ENCODE data around the gene ATP10B. TPM values are rescaled to one million over a fixed set of nuclear protein-coding genes. Genes with fewer than 3 reads are reported as not detected.

Gene ATP10B
- total RNA-seq, 2 experiments from 2014 or later, result not detected

DNA sequence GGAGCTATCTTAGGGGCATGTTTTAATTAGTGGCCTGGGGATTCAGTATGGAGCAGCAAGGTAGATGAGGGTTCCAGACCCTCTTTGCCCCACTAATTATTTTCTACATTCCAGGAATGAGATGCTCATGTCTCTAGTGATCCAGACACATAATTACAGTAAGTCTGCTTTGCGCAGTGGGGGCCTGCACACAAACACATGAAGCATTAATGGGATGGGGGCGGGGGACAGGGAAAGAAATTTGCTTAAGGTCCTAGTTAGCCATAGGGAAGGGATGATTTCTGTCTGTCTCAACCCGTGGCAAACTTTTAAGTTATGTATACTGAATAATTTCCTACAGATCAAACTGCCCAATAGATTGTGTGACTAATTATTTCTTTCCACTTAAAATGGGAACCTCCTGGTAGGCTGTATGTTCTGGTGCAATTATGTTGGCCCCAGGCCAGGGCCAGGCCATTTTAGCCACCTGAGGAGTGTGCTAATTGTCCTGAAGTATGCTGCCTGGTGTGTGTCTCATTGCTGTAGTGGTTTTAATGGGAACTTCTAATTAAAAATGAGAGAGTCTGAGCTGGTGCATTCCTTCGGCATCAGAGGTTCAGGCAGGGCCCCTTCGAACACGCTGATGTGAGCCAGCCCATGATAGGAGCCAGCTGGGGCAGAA is 295.9 kb downstream of the ATP10B start:
- H3K27ac Mint-ChIP-seq, result no peak overlapping the region
- ChIA-PET CTCF (no interaction called here), POLR2A (no interaction called here)

DNA sequence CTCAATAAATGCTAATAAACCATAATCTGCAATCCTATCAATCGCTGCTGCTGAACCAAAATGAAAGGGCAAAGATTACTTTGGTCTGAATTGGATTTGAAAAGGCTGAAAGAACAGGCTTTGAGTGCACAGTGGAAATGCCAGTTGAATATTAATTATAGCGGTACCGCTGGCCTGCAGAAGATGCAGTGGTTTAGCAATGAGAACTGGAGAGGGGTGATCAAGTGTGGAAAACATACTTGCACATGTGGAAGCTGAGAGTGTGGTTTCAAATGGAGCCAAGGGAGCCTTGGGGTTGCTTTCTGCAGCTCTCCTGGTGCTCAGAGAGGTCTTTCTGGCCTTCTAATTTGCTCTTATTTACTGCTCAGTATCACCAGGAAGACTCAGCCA is 296.4 kb downstream of the ATP10B start:
- no peak overlapping the region for H3K27ac Mint-ChIP-seq
- DNase-seq, result no peak
- POLR2A ChIA-PET, result no interaction called here
- H3K4me1 Mint-ChIP-seq, result no peaks in the 10 kb centered on the region
- CTCF ChIA-PET, result no interaction called here
- H3K4me3 Mint-ChIP-seq, result no peak overlapping the region
- H3K27me3 Mint-ChIP-seq, result no peaks in the 10 kb centered on the region
- no peaks in the 10 kb centered on the region for H3K36me3 Mint-ChIP-seq (ENCODE audit: low read depth)
- H3K9me3 Mint-ChIP-seq, result no peaks in the 10 kb centered on the region

More for the DNA sequence above, 295.9 kb downstream of the ATP10B start:
- Mint-ChIP-seq H3K27me3 (no peaks in the 10 kb centered on the region), H3K4me1 (no peaks in the 10 kb centered on the region), H3K4me3 (no peak overlapping the region), H3K9me3 (no peaks in the 10 kb centered on the region), H3K36me3 (ENCODE audit: low read depth) (no peaks in the 10 kb centered on the region)
- no peak for DNase-seq

DNA sequence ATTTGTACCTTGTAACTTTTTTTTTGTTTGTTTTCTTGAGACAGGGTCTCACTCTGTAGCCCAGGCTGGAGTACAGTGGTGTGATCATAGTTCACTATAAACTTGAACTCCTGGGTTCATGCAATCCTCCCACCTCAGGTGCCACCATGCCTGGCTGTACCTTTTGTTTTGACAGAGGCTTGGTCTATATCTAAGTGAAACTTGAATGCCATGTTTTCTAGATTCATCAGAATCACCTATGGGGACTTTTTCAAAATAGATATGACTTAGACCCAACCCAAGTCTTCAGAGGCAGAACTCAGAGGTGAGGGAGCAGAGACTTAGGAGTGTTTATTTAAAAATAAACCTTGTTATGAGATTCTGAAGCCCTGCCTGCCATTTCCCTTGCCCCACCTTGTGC is 301.9 kb downstream of the ATP10B start:
- Mint-ChIP-seq H3K9me3 (peaks cover 2% of the 10 kb centered on the region), H3K36me3 (ENCODE audit: low read depth) (no peaks in the 10 kb centered on the region), H3K27ac (no peak overlapping the region), H3K4me1 (no peaks in the 10 kb centered on the region), H3K27me3 (no peaks in the 10 kb centered on the region), H3K4me3 (no peak overlapping the region)
- no peak for DNase-seq
- POLR2A ChIA-PET, result no interaction called here
- CTCF ChIA-PET, result no interaction called here

DNA sequence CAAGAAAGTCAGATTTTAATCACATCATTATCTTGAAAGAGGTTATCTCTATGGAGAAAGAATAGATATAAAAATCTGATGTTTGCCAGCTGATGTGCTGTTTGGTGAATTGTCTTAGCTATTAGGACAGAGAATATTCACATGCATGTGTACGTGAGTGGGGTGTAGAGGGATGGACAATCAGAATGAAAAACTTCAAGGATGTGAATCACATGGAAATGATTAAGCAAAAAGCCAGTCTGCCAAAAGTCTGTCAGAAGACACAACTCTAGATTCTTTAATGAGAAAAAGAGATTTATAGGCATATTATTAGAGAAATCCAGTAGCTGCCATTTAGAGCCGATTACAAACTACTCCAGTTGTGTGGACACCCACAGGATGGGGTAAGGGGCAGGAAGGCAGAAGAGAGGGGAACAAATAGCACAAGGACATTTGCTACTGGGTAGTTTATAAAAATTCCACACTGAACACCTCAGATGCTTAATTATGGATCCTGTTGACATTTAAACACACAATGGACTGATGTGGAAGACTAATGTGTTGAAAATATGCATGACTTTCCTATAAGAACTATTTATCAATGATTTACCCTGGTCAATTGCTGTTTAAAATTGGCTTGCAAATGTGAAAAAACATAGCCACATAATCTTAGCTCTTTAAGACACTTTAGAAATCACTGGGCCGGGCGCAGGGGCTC is 302.9 kb downstream of the ATP10B start:
- no peak for DNase-seq
- H3K27me3 Mint-ChIP-seq, result no peaks in the 10 kb centered on the region
- no peaks in the 10 kb centered on the region for H3K4me1 Mint-ChIP-seq
- POLR2A ChIA-PET, result no interaction called here
- H3K27ac Mint-ChIP-seq, result no peak overlapping the region
- H3K9me3 Mint-ChIP-seq, result peaks cover 2% of the 10 kb centered on the region
- no peak overlapping the region for H3K4me3 Mint-ChIP-seq
- CTCF ChIA-PET, result no interaction called here
- H3K36me3 Mint-ChIP-seq (ENCODE audit: low read depth), result no peaks in the 10 kb centered on the region

DNA sequence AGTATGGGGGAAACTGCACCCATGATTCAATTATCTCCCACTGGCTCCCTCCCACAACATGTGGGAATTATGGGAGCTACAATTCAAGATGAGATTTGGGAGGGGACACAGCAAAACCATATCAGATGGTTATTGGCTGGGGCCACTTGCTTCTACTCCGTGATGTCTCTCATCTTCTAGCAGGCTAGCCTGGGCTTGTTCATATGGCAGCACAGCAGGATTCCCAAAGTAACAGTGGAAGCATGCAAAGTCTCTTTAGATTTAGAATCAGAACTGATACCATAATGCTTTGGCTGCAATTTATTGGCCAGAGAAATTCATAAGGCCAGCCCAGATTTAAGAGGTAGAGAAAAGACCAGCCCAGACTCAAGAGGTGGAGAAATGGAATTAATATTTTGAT is 304.1 kb downstream of the ATP10B start:
- Mint-ChIP-seq H3K4me1 (peaks cover 3% of the 10 kb centered on the region), H3K36me3 (ENCODE audit: low read depth) (no peaks in the 10 kb centered on the region), H3K27me3 (no peaks in the 10 kb centered on the region), H3K9me3 (peaks cover 2% of the 10 kb centered on the region), H3K4me3 (no peak overlapping the region), H3K27ac (no peak overlapping the region)
- no peak for DNase-seq
- CTCF ChIA-PET, result no interaction called here
- POLR2A ChIA-PET, result no interaction called here

DNA sequence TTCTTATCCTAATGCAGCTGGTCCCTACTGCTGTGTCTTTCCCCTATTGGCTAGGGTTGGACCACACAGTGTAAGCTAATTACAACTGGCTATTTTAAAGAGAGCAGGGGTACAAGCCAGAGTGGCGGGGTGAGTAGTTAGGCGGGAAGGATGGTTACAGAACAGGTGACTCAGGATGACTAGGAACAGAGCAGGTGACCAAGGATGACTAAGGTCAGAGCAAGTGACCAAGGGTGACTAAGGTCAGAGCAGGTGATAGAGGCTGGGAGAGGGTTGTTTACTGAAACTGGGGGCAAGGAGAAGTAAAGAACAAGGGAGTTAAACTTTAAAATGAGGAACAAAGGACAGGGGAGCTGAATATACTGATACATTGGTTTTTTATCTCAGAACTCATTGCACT is 304.9 kb downstream of the ATP10B start:
- H3K36me3 Mint-ChIP-seq (ENCODE audit: low read depth), result no peaks in the 10 kb centered on the region
- peaks cover 2% of the 10 kb centered on the region for H3K9me3 Mint-ChIP-seq
- peaks cover 4% of the 10 kb centered on the region for H3K4me1 Mint-ChIP-seq
- no peaks in the 10 kb centered on the region for H3K27me3 Mint-ChIP-seq
- CTCF ChIA-PET, result no interaction called here
- no peak overlapping the region for H3K27ac Mint-ChIP-seq
- POLR2A ChIA-PET, result no interaction called here
- DNase-seq, result no peak
- no peak overlapping the region for H3K4me3 Mint-ChIP-seq

DNA sequence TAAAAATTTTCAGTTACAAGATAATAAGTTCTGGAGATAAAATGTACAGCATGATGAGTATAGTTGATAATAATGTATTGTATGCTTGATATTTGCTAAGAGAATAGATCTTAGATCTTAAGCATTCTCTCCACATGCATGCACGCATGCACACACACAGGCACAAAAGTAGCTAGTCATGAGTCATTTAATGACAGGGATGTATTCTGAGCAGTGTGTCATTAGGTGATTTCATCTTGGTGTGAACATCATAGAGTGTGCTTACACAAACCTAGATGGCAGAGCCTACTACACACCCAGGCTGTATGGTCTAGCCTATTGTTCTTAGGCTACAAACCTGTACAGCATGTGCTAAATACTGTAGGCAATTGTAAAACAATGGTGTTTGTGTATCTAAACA is 306.2 kb downstream of the ATP10B start:
- H3K27ac Mint-ChIP-seq, result no peak overlapping the region
- ChIA-PET POLR2A (no interaction called here), CTCF (no interaction called here)
- peaks cover 2% of the 10 kb centered on the region for H3K9me3 Mint-ChIP-seq
- H3K27me3 Mint-ChIP-seq, result no peaks in the 10 kb centered on the region
- peaks cover 4% of the 10 kb centered on the region for H3K4me1 Mint-ChIP-seq
- H3K4me3 Mint-ChIP-seq, result no peak overlapping the region
- DNase-seq, result no peak
- H3K36me3 Mint-ChIP-seq (ENCODE audit: low read depth), result no peaks in the 10 kb centered on the region

DNA sequence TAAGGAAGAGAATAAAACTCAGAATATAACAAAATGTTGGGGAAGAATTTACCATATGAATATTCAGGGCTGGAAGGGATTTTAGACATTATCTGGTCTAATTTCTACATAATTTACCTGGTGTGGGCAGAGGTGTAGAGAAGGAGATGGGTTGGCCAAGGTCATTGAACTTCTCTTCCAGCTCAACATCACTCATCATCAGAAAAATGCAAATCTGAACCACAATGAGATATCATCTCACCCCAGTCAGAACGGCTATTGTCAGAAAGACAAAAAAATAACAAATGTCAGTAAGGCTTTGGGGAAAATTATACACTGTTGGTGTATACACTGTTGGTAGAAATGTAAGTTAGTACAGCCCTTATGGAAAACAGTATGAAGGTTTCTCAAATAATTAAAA is 308.6 kb downstream of the ATP10B start:
- peaks cover 4% of the 10 kb centered on the region for H3K4me1 Mint-ChIP-seq
- no peaks in the 10 kb centered on the region for H3K27me3 Mint-ChIP-seq
- ChIA-PET POLR2A (no interaction called here), CTCF (interaction anchor here (2.4 kb wide), 1 partner anchor 104 kb away, joined by 6 read pairs; no protein-coding TSS in a partner anchor)
- no peak for DNase-seq
- peaks cover 2% of the 10 kb centered on the region for H3K9me3 Mint-ChIP-seq
- no peaks in the 10 kb centered on the region for H3K36me3 Mint-ChIP-seq (ENCODE audit: low read depth)
- H3K4me3 Mint-ChIP-seq, result no peak overlapping the region
- H3K27ac Mint-ChIP-seq, result no peak overlapping the region

DNA sequence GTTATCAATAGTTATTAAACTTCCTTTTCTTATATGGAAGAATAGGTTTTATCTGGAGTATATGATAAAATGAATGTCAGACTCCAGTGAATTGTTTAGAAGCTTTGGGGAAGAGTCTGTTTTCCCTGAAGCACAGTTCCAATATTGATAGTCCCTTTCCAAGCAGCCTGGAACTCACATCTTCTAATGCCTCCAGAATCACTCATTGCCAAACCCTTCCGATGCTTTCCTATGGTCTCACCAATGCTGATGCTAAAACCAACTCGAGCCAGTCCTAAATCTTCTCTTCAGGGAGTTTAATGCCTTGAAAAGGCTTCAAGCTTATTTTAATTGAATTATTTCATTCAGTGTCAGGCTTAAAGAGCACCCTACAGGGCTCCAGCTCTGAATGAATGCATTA is 309.2 kb downstream of the ATP10B start:
- H3K27me3 Mint-ChIP-seq, result no peaks in the 10 kb centered on the region
- POLR2A ChIA-PET, result no interaction called here
- H3K27ac Mint-ChIP-seq, result no peak overlapping the region
- no peak for DNase-seq
- H3K9me3 Mint-ChIP-seq, result peaks cover 2% of the 10 kb centered on the region
- CTCF ChIA-PET, result interaction anchor here (2.4 kb wide), 1 partner anchor 104 kb away, joined by 6 read pairs; no protein-coding TSS in a partner anchor
- H3K4me3 Mint-ChIP-seq, result no peak overlapping the region
- no peaks in the 10 kb centered on the region for H3K36me3 Mint-ChIP-seq (ENCODE audit: low read depth)
- H3K4me1 Mint-ChIP-seq, result peaks cover 4% of the 10 kb centered on the region

DNA sequence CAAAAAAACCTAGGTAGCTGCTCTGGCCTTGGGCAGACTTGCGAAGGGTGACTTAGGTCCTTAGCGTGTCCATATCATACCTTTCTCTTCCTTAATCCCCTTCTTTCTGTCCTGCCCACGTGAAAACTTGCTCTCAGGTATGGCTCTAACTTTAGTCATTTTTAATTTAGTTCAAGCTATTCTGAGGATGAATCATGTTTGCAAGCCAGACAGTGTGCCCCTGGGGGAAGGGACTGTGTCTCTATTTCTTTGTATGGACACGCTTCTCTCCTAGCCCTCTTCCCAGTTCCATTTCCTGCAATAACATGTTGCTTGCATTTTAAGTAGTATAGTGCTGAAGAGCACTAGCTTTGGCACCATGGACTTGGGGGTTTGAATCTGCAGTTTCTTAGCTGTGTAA is 309.7 kb downstream of the ATP10B start:
- ChIA-PET CTCF (interaction anchor here (2.4 kb wide), 1 partner anchor 103 kb away, joined by 6 read pairs; no protein-coding TSS in a partner anchor), POLR2A (no interaction called here)
- H3K36me3 Mint-ChIP-seq (ENCODE audit: low read depth), result no peaks in the 10 kb centered on the region
- H3K27ac Mint-ChIP-seq, result no peak overlapping the region
- peaks cover 2% of the 10 kb centered on the region for H3K9me3 Mint-ChIP-seq
- H3K27me3 Mint-ChIP-seq, result no peaks in the 10 kb centered on the region
- peaks cover 4% of the 10 kb centered on the region for H3K4me1 Mint-ChIP-seq
- no peak for DNase-seq
- H3K4me3 Mint-ChIP-seq, result no peak overlapping the region

DNA sequence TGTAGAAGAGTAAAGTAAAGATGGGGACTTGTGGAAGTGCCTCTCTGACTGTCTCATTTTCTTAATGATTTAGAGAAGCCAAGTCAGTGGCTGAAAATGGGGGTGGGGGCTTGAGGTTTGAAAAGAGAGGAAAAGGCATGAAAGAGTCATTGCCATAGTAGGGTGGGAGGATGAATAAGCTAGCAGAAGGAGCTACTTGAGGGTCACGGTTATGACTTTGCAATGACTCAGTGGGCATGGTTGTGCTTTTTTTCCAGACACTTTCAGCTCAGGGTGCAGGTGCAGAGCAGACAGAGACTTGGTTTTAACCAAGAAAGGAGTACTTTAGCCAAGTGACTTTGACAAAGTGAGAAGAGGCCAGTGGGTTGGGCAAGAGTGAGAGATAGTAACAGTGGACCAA is 312.6 kb downstream of the ATP10B start:
- no peak overlapping the region for H3K4me3 Mint-ChIP-seq
- H3K36me3 Mint-ChIP-seq (ENCODE audit: low read depth), result no peaks in the 10 kb centered on the region
- H3K4me1 Mint-ChIP-seq, result peaks cover 4% of the 10 kb centered on the region
- H3K27me3 Mint-ChIP-seq, result no peaks in the 10 kb centered on the region
- no peaks in the 10 kb centered on the region for H3K9me3 Mint-ChIP-seq
- ChIA-PET CTCF (no interaction called here), POLR2A (no interaction called here)
- H3K27ac Mint-ChIP-seq, result no peak overlapping the region
- no peak for DNase-seq

DNA sequence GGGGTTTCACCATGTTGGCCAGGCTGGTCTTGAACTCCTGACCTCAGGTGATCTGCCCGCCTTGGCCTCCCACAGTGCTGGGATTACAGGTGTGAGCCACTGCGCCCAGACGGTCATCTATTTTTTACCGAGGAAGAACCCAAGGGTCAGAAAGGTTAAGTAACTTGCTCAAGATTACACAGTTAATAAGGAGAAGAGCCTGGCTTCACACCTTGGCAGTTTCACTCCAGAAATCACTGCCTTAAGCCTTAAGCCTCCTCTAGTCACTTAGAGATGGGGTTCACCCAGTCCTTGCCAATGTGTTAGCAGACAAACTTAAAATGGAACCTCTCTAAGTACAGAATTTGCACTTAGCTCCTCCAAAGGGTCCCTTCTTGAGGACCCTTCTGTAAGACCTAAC is 314.1 kb downstream of the ATP10B start:
- H3K36me3 Mint-ChIP-seq (ENCODE audit: low read depth), result no peaks in the 10 kb centered on the region
- H3K4me3 Mint-ChIP-seq, result no peak overlapping the region
- ChIA-PET POLR2A (no interaction called here), CTCF (no interaction called here)
- no peak for DNase-seq
- H3K27ac Mint-ChIP-seq, result no peak overlapping the region
- H3K4me1 Mint-ChIP-seq, result peaks cover 1% of the 10 kb centered on the region
- no peaks in the 10 kb centered on the region for H3K9me3 Mint-ChIP-seq
- H3K27me3 Mint-ChIP-seq, result no peaks in the 10 kb centered on the region

DNA sequence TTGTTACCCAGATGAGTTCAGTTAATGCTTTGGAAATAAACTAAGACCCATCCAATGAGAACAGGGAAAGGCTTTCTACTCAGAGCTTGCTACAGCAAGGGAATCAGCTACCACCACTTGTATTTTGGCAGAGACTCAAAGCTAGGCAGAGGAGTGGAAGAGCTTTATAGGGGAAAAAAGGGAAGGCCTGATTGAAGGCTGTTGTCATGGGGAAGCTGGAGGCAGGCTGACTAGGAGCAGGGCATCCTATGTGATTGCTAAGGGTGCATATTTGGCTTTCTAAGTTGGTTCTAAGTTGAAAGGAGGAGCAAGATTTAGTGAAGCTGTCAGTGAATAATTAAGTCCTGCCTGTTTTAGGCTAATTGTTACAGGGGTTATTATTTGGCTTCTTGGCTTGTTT is 314.9 kb downstream of the ATP10B start:
- ChIA-PET POLR2A (no interaction called here), CTCF (no interaction called here)
- Mint-ChIP-seq H3K36me3 (ENCODE audit: low read depth) (no peaks in the 10 kb centered on the region), H3K27me3 (no peaks in the 10 kb centered on the region), H3K9me3 (no peaks in the 10 kb centered on the region), H3K4me1 (no peaks in the 10 kb centered on the region), H3K27ac (no peak overlapping the region), H3K4me3 (no peak overlapping the region)
- DNase-seq, result no peak

DNA sequence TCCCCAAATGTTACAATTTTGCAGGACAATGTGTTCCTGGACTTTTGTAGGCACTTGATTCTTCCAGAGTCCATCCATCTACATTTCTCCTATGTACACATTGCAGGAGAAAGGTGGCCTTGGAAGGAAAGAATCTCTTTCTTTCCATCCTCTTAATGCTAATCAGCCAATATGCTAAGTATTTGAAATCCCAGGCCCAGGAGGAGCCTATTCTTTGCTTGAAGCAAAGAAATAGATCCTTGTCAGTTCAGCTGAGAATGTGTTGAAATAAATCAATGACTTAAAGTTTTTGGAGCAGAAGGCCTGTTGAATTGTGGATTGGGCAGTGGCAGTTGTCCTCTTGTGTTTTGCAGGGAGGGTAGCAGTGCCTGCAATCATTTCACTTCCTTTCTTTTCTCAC is 317.1 kb downstream of the ATP10B start:
- Mint-ChIP-seq H3K9me3 (no peaks in the 10 kb centered on the region), H3K27me3 (no peaks in the 10 kb centered on the region), H3K4me3 (no peak overlapping the region), H3K4me1 (no peaks in the 10 kb centered on the region), H3K27ac (no peak overlapping the region), H3K36me3 (ENCODE audit: low read depth) (no peaks in the 10 kb centered on the region)
- no peak for DNase-seq
- ChIA-PET CTCF (no interaction called here), POLR2A (no interaction called here)

Data from activated CD4-positive, alpha-beta memory T cell treated with anti-CD3 and anti-CD28 coated beads, Interleukin-2, amount 10 ng/mL, durations not matched to agents 7 days and 5 days (primary cell).